ENCODE data around the gene SIPA1L3.

The SIPA1L3 gene

DNA sequence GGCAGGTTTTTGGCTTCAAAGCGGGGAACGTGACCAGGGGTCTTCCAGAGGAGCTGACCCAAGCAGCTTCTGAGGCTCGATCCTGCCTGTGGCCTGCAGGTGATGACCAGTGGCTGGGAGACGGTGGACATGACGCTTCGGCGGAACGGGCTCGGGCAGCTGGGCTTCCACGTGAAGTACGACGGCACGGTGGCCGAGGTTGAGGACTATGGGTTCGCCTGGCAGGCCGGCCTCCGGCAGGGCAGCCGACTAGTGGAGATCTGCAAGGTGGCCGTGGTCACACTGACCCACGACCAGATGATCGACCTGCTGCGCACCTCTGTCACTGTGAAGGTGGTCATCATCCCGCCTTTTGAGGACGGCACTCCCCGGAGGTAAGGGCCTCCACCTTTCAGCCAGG lies 223.4 kb downstream of the SIPA1L3 start:
- WGBS, result 95% methylated on average over 25 of the region's 25 CpGs
- Histone ChIP-seq H3K4me3 (ENCODE audit: low read length) (no peak overlapping the region), H3K9ac (ENCODE audit: low read depth, low read length) (no peak overlapping the region)

DNA sequence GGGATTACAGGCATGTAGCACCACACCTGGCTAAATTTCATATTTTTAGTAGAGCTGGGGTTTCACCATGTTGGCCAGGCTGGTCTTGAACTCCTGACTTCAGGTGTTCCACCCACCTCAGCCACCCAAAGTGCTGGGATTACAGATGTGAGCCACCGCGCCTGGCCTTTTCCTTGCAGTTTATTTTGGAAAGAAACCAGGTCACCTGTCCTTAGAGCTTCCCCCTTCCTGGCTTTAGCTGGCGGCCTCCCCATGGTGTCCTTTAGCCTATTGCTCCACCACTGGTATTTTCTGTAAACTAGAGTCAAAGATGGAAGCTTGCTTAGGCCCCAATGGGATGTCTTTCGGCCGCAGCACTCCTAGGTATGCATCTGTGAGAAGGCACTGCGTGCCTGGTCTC lies 225.8 kb downstream of the SIPA1L3 start:
- WGBS, result 96% methylated on average over 6 of the region's 6 CpGs
- Histone ChIP-seq H3K36me3 (ENCODE audit: insufficient read depth, low read length) (peaks cover 6% of the 10 kb centered on the region; the same call in 1 of the 2 replicates), H3K4me3 (ENCODE audit: low read length) (no peak overlapping the region), H3K27ac (ENCODE audit: low read depth, low read length) (no peak overlapping the region), H3K27me3 (ENCODE audit: insufficient read depth, low read length) (no peaks in the 10 kb centered on the region), H3K9me3 (ENCODE audit: insufficient read depth, low read depth, low read length) (no peaks in the 10 kb centered on the region), H3K4me1 (ENCODE audit: insufficient read depth, low read length) (no peaks in the 10 kb centered on the region), H3K9ac (ENCODE audit: low read depth, low read length) (no peak overlapping the region)

More for the DNA sequence above, 223.4 kb downstream of the SIPA1L3 start:
- Histone ChIP-seq H3K4me1 (ENCODE audit: insufficient read depth, low read length) (no peaks in the 10 kb centered on the region), H3K27me3 (ENCODE audit: insufficient read depth, low read length) (no peaks in the 10 kb centered on the region), H3K36me3 (ENCODE audit: insufficient read depth, low read length) (peaks cover 9% of the 10 kb centered on the region; the same call in 1 of the 2 replicates), H3K9me3 (ENCODE audit: insufficient read depth, low read depth, low read length) (no peaks in the 10 kb centered on the region), H3K27ac (ENCODE audit: low read depth, low read length) (no peak overlapping the region)

- Histone ChIP-seq H3K27me3 (ENCODE audit: insufficient read depth, low read length) (no peaks in the 10 kb centered on the region), H3K9me3 (ENCODE audit: insufficient read depth, low read depth, low read length) (no peaks in the 10 kb centered on the region), H3K36me3 (ENCODE audit: insufficient read depth, low read length) (peaks cover 9% of the 10 kb centered on the region; the same call in 1 of the 2 replicates)
These were observed 226.3 kb downstream of the SIPA1L3 start for GRCh38 chr19:38133319-38133718.

DNA sequence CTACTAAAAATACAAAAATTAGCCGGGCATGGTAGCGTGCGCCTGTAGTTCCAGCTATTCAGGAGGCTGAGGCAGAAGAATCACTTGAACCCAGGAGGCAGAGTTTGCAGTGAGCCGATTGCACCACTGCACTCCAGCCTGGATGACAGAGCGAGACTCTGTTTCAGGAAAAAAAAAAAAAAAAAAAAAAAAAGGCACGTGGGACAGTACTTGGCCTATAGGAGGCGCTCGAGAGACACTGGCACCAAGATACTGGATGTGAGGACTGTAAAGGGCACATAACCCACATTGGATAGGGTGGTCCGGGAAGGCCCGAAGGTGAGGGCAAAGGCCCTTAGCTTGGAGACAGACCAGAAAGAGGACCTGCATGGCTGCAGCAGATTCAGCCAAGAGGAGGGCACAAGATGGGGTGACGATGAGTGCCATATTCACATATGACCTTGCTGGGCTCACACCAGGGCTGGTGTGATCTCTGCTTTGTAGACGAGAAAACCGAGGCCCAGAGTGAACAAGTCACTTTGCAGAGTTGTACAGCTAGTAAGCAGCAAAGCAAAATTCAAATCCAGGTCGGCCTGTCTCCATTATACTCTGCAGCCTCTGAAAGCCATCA lies 227.6 kb downstream of the SIPA1L3 start:
- H3K36me3 ChIP-seq (ENCODE audit: insufficient read depth, low read length), result peaks cover 8% of the 10 kb centered on the region; the same call in 1 of the 2 replicates
- no peak overlapping the region for H3K27ac ChIP-seq (ENCODE audit: low read depth, low read length)
- H3K4me3 ChIP-seq (ENCODE audit: low read length), result no peak overlapping the region
- WGBS, result 75% methylated on average over 14 of the region's 14 CpGs
- H3K4me1 ChIP-seq (ENCODE audit: insufficient read depth, low read length), result no peaks in the 10 kb centered on the region
- H3K27me3 ChIP-seq (ENCODE audit: insufficient read depth, low read length), result no peaks in the 10 kb centered on the region
- H3K9ac ChIP-seq (ENCODE audit: low read depth, low read length), result no peak overlapping the region
- no peaks in the 10 kb centered on the region for H3K9me3 ChIP-seq (ENCODE audit: insufficient read depth, low read depth, low read length)

More at GRCh38 chr19:38133319-38133718, 226.3 kb downstream of the SIPA1L3 start:
- Histone ChIP-seq H3K4me1 (ENCODE audit: insufficient read depth, low read length) (no peaks in the 10 kb centered on the region), H3K27ac (ENCODE audit: low read depth, low read length) (no peak overlapping the region), H3K9ac (ENCODE audit: low read depth, low read length) (no peak overlapping the region), H3K4me3 (ENCODE audit: low read length) (no peak overlapping the region)
- 96% methylated on average over 3 of the region's 3 CpGs for WGBS

GRCh38 chr19:38135150-38135998 lies 228.4 kb downstream of the SIPA1L3 start:
- Histone ChIP-seq H3K27ac (ENCODE audit: low read depth, low read length) (no peak overlapping the region), H3K9me3 (ENCODE audit: insufficient read depth, low read depth, low read length) (no peaks in the 10 kb centered on the region), H3K9ac (ENCODE audit: low read depth, low read length) (no peak overlapping the region), H3K4me1 (ENCODE audit: insufficient read depth, low read length) (no peaks in the 10 kb centered on the region), H3K36me3 (ENCODE audit: insufficient read depth, low read length) (peaks cover 8% of the 10 kb centered on the region; the same call in 1 of the 2 replicates), H3K27me3 (ENCODE audit: insufficient read depth, low read length) (no peaks in the 10 kb centered on the region), H3K4me3 (ENCODE audit: low read length) (no peak overlapping the region)
- WGBS, result 88% methylated on average over 20 of the region's 21 CpGs

DNA sequence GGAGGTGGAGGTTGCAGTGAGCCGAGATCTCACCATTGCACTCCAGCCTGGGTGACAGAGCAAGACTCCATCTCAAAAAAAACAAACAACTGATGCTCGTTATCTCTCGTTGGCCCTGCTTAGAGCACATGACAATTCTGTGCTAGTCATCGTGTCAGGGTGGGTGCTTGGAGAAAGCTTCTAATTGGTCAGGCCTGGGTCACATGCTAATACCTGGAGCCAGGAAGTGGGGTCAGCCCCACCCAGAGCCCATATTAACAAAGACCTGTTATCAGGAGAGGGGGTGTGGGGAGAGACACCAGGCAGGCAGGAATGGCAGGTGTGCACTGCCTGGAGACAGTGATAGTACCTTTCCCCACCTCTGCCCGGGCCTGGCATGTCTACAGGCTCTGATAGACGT lies 232.1 kb downstream of the SIPA1L3 start:
- H3K27me3 ChIP-seq (ENCODE audit: insufficient read depth, low read length), result no peaks in the 10 kb centered on the region
- H3K9ac ChIP-seq (ENCODE audit: low read depth, low read length), result no peak overlapping the region
- WGBS, result 90% methylated on average over 6 of the region's 6 CpGs
- H3K4me1 ChIP-seq (ENCODE audit: insufficient read depth, low read length), result no peaks in the 10 kb centered on the region
- H3K9me3 ChIP-seq (ENCODE audit: insufficient read depth, low read depth, low read length), result no peaks in the 10 kb centered on the region
- no peak overlapping the region for H3K4me3 ChIP-seq (ENCODE audit: low read length)
- no peak overlapping the region for H3K27ac ChIP-seq (ENCODE audit: low read depth, low read length)
- peaks cover 17% of the 10 kb centered on the region for H3K36me3 ChIP-seq (ENCODE audit: insufficient read depth, low read length)

- H3K4me1 ChIP-seq (ENCODE audit: insufficient read depth, low read length), result no peaks in the 10 kb centered on the region
- H3K9me3 ChIP-seq (ENCODE audit: insufficient read depth, low read depth, low read length), result no peaks in the 10 kb centered on the region
- no peaks in the 10 kb centered on the region for H3K27me3 ChIP-seq (ENCODE audit: insufficient read depth, low read length)
- WGBS, result 91% methylated on average over 13 of the region's 13 CpGs
- H3K9ac ChIP-seq (ENCODE audit: low read depth, low read length), result no peak overlapping the region
- no peak overlapping the region for H3K4me3 ChIP-seq (ENCODE audit: low read length)
- peaks cover 36% of the 10 kb centered on the region for H3K36me3 ChIP-seq (ENCODE audit: insufficient read depth, low read length)
- H3K27ac ChIP-seq (ENCODE audit: low read depth, low read length), result no peak overlapping the region
These were observed 234.1 kb downstream of the SIPA1L3 start for GRCh38 chr19:38141108-38141507.

DNA sequence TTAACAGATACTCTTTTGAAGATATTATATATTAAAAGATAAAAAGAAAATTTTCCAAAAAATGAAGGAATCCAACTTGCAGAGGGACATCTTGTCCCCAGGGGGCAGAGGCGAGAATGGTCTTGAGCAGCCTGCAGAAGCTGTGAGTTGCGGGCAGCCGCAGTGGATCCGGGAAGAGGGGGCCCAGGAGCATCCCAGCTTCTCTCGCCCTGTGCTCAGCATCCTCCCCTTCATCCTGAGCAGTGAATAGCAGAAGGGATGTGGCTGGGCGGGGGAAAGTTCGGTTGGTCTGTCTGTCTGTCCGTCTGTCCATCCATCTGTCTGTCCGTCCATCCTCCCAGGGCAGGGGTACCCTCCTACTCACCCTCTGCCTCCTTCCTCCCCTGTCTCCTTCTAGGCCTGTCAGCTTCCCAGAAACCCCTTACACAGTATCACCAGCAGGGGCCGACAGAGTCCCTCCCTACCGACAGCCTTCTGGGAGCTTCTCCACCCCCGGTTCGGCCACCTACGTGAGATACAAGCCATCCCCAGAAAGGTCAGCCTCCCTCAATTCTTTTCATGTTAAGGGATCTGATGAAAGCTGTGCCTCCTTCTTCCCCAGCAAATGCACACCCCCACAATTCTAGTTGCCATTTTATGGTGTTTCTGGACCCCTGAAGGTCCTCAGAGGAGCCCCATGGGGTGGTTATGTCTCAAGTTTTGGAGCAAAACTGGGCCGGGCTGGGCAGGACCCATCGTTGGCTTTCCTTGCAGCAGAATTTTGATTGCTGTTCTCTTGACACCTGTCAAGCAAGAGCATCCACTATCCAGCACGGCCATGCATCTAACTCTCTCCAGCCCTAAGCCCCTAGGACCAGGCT lies 235.4 kb downstream of the SIPA1L3 start:
- WGBS, result 59% methylated on average over 17 of the region's 17 CpGs
- H3K27ac ChIP-seq (ENCODE audit: low read depth, low read length), result no peak overlapping the region
- no peaks in the 10 kb centered on the region for H3K9me3 ChIP-seq (ENCODE audit: insufficient read depth, low read depth, low read length)
- no peaks in the 10 kb centered on the region for H3K4me1 ChIP-seq (ENCODE audit: insufficient read depth, low read length)
- peaks cover 39% of the 10 kb centered on the region for H3K36me3 ChIP-seq (ENCODE audit: insufficient read depth, low read length)
- no peak overlapping the region for H3K4me3 ChIP-seq (ENCODE audit: low read length)
- H3K9ac ChIP-seq (ENCODE audit: low read depth, low read length), result no peak overlapping the region
- H3K27me3 ChIP-seq (ENCODE audit: insufficient read depth, low read length), result no peaks in the 10 kb centered on the region

DNA sequence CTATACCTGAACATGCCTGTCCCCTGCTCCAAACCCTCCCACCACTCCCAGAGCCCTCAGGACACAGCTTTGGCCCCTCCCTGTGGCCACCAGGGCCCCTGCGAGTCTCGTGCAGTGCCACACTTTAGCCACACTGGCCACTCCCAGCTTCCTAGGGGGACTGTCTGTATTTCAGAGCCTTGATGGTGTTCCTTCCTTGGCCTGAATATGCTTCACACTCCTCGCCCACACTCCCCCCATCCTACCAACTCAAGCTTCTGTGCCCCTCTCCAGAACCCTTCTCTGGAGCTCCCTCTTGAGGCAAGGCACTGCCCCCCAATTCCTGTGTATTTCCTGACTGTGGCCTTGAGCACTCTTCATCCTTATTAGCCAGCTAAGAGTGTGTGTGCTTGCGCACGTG lies 236.8 kb downstream of the SIPA1L3 start:
- Histone ChIP-seq H3K9ac (ENCODE audit: low read depth, low read length) (no peak overlapping the region), H3K4me1 (ENCODE audit: insufficient read depth, low read length) (no peaks in the 10 kb centered on the region), H3K27ac (ENCODE audit: low read depth, low read length) (no peak overlapping the region), H3K36me3 (ENCODE audit: insufficient read depth, low read length) (peaks cover 35% of the 10 kb centered on the region), H3K9me3 (ENCODE audit: insufficient read depth, low read depth, low read length) (no peaks in the 10 kb centered on the region), H3K4me3 (ENCODE audit: low read length) (no peak overlapping the region), H3K27me3 (ENCODE audit: insufficient read depth, low read length) (no peaks in the 10 kb centered on the region)
- 95% methylated on average over 5 of the region's 5 CpGs for WGBS

- H3K4me3 ChIP-seq (ENCODE audit: low read length), result no peak overlapping the region
- no peak overlapping the region for H3K27ac ChIP-seq (ENCODE audit: low read depth, low read length)
- WGBS, result 96% methylated on average over 6 of the region's 6 CpGs
- H3K36me3 ChIP-seq (ENCODE audit: insufficient read depth, low read length), result peaks cover 35% of the 10 kb centered on the region
- H3K27me3 ChIP-seq (ENCODE audit: insufficient read depth, low read length), result no peaks in the 10 kb centered on the region
- H3K9me3 ChIP-seq (ENCODE audit: insufficient read depth, low read depth, low read length), result no peaks in the 10 kb centered on the region
- no peaks in the 10 kb centered on the region for H3K4me1 ChIP-seq (ENCODE audit: insufficient read depth, low read length)
- H3K9ac ChIP-seq (ENCODE audit: low read depth, low read length), result no peak overlapping the region
These were observed 237.7 kb downstream of the SIPA1L3 start for GRCh38 chr19:38144667-38145066.

DNA sequence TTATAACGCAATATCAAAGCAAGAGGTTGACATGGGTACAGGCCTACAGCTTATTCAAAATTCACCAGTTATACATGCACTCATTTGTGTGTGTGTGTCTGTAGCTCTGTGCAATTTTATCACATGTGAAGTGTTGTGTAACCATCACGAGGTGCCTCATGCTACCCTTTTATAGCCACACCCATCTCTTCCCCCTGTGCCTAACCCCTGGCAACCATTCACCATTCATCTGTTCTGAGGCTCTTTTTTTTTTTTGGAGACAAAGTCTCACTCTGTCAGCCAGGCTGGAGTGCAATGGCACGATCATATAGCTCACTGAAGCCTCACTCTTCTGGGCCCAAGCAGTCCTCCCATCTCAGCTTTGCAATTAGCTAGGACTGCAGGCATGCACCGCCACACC lies 238.6 kb downstream of the SIPA1L3 start:
- Histone ChIP-seq H3K9ac (ENCODE audit: low read depth, low read length) (no peak overlapping the region), H3K36me3 (ENCODE audit: insufficient read depth, low read length) (peaks cover 35% of the 10 kb centered on the region), H3K9me3 (ENCODE audit: insufficient read depth, low read depth, low read length) (no peaks in the 10 kb centered on the region), H3K27me3 (ENCODE audit: insufficient read depth, low read length) (no peaks in the 10 kb centered on the region), H3K4me1 (ENCODE audit: insufficient read depth, low read length) (no peaks in the 10 kb centered on the region), H3K27ac (ENCODE audit: low read depth, low read length) (no peak overlapping the region), H3K4me3 (ENCODE audit: low read length) (no peak overlapping the region)
- WGBS, result 94% methylated on average over 4 of the region's 4 CpGs

Measured in HUES64 (cell line).